ENCODE data around the gene C2CD4D.
"Not testable (repeated sequence)": the region's sequence is repeated elsewhere in the genome, so short reads cannot be mapped to it uniquely, and the experiment has no call there.

C2CD4D gene

DNA sequence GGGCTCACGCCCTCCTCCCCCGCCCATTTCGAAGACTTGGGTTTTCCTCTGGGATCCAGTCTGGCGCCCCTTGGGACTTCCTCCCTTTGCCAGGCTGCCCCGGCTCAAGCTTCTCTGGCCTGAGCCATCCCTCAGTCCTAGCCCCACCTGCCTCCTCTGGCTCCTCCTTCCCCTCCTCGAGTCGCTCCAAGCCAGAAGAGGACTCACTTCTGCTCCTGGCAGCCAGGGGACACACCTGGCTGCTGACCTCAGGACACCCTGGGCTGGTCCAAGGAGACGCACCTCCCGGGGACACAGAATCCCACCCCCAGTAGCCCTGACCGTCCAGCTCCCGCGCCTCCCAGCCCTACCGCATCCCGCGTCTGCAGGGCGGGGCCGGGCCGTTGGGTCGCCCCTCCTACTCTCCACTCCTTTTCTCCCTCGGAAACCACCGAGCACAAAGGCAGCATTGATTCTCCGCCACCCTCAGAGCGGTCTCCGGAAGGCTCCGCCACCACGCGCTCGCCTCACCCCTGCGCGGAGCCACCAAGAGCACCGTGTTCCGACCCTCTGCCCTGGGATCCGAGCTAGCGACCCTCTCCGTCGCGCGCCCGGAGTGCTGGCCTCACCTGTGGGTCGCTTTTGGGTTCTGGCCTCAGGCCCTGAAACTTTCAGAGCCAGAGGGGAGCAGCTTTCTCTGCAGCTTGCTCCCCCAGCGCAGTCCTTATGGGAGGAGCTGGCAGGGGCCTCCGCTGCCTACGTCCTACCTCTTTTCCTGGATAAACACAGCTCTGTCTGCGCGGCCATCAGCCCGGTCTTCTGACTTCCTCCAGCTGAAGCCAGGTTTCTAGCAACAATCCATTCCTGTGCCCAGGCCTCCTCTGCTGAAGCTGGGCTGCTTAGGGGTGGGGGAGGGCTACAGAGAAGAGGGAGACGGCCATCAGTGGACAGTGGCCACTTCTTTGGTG is at the start of gene C2CD4D:
Gene C2CD4D, minus strand, starts transcription at position 364 of the 947 bp plus-strand sequence. CDS start 831 bp downstream, outside the sequence.
- DNase-seq, result peak; percentile 60

DNA sequence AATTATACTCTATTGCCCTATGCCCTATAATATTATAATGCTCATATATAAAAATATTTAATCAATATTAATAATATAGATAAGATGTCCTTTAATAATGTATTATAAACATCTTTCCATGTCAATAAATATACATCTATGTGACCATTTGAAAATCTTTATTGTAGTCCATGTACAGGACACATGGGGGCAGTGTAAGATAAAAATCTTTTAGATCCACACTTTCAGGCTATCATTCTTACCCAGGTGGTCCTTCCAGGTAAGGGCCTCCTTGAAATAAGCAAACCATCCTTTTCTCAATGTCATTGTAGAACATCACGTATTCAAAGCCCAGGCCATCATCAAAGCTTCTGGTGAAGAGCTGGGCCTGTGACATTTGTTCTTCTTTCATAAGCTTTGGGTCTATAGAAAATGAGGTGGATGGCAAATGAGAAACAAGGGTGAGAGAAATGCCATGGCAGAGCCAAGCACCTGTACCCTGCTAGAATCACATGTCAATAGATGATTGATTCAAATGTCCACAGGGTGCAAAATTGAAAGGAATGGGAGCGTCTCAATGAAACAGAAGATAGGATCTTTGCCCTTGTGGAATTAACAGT is 49.5 kb upstream of the C2CD4D start:
- no peak for DNase-seq

DNA sequence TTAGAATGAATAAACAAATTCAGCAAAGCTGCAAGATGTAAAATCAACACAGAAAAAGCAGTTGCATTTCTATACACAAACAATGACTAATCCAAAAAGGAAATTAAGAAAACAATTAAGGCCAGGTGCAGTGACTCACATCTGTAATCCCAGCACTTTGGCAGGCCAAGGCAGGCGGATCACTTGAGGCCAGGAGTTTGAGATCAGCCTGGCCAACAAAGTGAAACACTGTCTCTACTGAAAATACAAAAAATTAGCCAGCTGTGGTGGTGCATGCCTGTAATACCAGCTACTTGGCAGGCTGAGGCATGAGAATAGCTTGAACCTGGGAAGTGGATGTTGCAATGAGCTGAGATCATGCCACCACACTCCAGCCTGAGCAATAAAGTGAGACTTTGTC is 47.4 kb upstream of the C2CD4D start:
- no peak for DNase-seq

DNA sequence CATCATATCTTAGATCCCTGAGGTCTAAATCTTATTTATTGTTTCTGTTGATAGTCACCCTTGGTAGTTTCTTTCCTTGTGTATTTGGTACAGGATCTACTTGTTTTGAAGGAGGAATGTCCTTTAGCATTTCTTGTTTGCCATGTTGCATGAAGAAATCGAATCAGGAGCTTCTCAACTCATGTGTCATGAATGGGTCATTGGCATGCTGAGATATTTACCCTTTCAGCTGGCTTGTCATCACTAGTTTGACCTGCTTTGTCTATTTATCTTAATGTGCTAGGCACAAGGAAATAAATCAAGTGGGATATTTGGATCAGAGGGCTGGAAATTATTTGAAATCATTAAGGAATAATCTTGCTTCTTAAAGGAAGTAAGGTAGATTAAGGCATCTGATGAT is 45.9 kb upstream of the C2CD4D start:
- DNase-seq, result no peak

DNA sequence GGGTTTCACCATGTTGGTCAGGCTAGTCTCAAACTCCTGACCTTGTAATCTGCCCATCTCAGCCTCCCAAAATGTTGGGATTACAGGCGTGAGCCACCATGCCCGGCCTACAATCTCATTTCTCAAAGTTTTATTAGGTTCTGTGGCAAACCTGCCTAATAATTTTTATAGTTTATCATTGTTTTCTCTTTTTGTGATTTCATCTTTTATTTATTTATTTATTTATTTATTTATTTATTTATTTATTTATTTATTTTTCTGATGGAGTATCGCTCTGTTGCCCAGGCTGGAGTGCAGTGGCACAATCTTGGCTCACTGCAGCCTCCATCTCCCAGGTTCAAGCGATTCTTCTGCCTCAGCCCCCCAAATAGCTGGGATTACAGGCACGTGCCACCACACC is 45.3 kb upstream of the C2CD4D start:
- not testable (repeated sequence) for DNase-seq

DNA sequence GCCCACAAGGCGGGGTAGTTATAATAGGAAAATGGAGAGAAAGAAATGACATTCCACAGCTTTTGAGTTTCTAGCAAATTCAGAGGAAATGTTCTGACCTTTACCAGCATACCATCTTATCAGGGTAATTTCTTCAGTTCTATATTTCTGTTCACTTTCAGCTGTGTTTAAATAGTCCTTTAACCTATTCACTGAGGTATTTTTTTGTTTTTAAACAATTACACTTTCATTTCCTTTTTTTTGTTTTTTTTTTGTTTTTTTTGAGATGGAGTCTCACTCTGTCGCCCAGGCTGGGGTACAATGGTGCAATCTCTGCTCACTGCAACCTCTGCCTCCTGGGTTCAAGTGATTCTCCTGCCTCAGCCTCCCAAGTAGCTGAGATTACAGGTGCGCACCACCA is 44.8 kb upstream of the C2CD4D start:
- DNase-seq, result not testable (repeated sequence)

DNA sequence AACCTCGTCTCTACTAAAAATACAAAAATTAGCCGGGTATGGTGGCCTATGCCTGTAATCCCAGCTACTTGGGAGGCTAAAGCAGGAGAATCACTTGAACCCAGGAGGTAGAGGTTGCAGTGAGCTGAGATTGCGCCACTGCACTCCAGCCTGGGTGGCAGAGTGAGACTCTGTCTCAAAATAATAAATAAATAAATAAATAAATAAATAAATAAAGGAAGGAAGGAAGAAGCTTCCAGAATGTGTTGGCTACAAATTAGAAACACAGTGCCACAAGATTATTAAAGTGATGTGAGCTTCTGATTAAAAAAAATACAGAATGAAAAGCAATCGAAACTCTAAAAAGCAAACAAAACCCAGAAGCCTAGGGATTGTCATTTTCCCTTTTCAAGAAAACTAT is 44.3 kb upstream of the C2CD4D start:
- not testable (repeated sequence) for DNase-seq

DNA sequence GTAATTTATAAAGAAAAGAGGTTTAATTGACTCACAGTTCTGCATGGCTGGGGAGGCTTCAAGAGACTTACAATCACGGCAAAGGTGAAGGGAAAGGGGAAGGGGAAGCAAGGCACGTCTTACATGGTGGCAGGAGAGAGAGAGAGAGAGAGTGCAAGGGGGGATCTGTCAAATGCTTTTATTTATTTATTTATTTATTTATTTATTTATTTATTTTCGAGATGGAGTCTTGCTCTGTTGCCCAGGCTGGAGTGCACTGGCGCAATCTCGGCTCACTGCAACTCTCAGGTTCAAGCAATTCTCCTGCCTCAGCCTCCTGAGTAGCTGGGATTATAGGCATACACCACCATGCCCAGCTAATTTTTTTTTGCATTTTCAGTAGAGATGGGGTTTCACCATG is 43.3 kb upstream of the C2CD4D start:
- DNase-seq, result not testable (repeated sequence)

DNA sequence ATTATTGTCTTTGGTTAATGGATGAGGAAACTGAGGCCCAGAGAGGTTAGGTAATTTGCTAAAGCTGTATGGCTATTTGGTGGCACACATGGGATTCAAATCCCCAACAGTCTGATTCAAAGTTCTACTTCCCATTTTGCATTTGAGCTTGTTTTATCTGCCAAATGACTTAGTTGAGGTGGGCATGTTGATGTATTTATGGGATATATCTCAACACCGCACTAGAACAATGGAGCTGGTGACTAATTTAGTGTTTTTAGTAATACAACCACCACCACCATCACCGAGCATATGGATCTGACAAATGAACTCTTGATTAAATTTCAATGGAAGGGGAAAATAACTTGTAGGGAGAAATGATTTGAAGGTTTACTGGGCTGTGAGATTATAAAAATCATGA is 42.8 kb upstream of the C2CD4D start:
- no peak for DNase-seq

DNA sequence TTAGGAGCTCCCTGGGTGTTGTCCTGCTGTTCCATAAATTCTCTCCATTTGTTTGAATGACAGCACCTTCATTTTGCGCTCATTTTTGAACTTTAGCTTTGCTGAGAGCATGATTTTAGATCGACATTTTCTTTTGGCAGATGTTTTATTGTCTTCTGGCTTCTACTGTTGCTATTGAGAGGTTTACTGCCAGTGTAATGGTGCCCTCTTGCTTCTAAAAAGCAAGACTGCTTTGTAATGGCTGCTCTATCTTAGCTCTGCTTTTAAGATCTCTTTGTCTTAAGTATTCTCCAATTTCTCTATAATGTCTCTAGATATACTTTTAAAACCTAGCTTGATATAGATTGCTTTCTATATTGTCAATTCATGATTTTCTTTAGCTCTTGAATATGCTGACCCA is 41.9 kb upstream of the C2CD4D start:
- DNase-seq, result no peak

DNA sequence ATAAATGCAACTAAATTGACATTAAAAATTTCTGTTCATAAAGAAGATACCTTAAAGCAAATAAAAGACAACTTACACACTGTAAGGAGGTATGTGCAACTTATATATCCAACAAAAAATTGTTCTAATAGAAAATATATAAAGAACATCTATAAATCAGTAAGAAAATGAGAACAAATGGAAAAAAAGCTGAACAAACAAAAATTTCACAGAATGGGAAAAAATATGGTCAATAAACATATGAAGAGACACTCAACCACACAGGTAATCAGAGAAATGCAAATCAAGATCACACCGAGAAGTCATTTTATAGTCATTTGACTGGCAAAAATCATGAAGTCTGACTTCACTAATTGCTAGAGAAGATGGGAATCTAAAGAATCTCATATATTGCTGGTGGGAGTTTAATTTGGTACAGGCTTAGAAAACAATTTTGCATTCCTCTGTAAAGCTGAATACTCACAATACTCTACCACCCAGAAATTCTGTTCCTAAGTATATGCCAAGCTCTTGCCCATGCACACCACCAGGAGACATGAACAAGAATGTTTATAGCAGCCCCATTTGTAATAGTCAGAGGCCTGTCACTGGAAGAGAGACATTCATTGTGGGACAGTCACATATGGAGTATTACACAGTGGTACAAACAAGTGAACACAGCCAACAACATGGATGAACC is 35.9 kb upstream of the C2CD4D start:
- DNase-seq, result no peak

DNA sequence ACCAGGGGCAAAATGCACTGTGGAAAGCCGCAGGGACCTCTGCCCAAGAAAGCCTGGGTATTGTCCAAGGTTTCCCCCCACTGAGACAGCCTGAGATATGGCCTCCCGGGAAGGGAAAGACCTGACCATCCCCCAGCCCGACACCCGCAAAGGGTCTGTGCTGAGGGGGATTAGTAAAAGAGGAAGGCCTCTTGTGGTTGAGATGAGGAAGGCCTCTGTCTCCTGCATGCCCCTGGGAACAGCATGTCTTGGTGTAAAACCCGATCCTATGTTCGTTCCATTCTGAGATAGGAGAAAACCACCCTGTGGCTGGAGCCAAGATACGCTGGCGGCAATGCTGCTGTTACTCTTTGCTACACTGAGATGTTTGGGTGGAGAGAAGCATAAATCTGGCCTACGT is 33.2 kb upstream of the C2CD4D start:
- DNase-seq, result not testable (repeated sequence)

DNA sequence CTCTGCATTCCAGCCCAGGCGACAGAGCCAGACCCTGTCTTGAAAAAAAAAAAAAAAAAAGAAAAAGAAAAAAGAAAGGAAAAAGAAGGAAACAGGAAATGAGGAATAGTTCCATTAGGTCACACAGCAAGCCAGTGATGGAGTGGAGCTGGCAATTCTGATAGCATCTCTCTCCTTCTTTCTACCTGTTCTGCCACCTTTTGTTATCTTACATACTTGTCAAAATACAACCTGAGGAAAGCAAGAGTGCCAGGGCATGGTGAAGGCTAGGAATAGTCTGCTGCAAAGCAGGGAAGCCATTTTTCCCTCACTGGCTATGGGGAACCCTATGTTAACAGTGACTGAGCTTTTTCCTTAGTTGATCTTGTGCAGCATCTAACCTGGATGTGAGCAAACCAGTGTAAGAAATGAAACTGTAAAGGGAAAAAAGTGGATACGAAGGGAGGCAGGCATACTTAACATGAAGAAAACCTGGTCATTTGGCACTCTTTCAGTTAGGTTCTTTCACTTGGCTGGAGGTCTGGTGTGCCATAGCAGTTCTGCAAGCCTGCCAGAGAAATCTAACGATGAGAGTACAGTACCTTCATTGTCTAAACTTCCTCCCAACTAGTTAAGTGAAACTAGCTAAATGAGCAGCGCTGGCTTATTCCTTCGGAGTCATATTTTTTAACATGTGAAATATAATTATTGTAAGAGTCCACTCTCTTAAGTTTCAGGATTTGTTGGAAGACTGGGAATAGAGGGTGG is 31.8 kb upstream of the C2CD4D start:
- DNase-seq, result no peak

DNA sequence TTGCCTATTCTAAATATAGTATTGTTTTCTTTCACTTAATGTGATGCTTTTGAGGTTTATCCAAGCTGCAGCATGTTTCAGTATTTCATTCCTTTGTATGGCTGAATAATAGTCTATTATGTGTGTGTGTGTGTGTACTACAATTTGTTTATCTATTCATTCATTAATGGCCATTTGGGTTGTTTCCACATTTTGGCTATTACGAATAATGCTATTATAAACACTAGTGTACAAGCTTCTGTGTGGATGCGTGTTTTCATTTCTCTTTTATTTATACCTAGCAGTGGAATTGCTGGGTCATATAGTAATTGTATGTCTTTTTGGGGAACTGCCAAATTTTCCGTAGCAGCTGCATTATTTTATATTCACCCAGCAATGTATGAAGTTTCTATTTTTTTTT is 28.9 kb upstream of the C2CD4D start:
- DNase-seq, result no peak

DNA sequence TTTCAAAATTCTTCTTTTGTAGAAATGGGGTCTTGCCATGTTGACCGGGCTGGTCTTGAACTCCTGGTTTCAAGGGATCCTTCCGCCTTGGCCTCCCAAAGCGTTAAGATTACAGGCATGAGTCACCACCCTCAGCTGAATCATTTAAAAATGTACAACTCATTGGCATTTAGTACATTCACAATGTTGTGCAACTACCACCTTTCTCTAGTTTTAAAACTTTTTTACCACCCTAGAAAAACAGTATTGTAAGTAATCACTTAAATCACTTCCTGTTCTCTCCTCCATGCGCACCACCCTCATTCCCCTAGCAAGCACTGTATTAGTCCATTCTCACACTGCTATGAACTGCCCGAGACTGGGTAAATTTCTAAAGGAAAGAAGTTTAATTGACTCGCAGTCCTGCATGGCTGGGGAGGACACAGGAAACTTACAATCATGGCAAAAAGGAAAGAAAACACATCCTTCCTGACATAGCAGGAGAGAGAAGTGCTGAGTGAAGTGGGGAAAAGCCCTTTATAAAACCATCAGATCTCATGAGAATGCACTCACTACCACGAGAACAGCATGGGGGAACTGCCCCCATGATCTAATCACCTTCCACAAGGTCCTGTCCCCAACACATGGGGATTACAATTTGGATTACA is 28.3 kb upstream of the C2CD4D start:
- no peak for DNase-seq

DNA sequence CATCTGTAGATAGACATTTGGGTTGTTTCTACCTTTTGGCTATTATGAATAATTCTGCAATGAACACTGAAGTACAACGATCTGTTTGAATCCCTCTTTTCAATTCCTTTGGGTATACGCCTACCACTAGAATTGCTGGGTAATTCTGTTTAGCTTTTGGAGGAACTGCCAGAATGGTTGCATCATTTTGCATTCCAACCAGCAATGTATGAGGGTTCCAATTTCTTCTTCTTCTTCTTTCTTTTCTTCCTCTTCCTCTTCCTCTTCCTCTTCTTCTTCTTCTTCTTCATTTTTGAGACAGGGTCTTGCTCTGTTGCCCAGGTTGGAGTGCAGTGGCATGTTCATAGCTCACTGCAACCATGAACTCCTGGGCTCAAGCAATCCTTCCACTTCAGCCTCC is 27.7 kb upstream of the C2CD4D start:
- no peak for DNase-seq

DNA sequence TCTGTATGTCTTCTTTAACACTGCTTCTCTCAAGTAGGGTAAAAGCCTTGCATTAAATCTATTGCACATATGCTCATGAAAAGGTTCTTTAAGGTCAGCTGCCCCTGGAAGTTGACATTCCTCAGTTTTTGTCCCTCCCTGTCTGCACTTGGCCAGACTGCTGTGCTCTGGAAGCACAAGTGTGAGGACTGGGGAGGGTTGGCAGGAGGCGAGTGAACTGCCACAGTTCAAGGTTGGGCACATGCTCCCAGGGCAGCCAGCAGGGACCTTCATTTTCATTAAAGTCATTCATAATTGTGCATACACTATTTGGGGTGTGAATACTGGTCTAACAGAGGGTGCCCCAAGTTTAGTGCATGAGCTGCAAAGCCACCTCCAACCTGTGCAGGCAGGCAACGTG is 24.8 kb upstream of the C2CD4D start:
- DNase-seq, result no peak

DNA sequence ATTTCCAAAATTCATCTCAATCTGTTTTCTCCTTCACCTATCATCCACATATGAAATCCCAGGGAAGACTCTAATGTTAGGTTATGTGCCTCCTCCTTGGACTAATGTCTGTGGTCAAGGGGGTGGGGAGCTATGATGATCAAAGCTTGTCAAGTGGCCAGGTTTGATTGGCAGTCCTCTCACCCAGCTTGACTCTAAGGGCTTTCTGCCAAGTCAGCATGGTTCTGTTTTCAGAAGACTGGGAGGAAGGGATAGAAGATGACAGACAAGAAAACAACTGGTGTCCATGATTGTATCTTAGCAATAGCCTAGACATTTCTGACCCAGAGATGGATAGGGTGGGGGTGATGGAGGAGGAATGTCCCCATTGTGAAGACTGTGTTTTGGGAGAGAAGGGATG is 23.0 kb upstream of the C2CD4D start:
- no peak for DNase-seq

DNA sequence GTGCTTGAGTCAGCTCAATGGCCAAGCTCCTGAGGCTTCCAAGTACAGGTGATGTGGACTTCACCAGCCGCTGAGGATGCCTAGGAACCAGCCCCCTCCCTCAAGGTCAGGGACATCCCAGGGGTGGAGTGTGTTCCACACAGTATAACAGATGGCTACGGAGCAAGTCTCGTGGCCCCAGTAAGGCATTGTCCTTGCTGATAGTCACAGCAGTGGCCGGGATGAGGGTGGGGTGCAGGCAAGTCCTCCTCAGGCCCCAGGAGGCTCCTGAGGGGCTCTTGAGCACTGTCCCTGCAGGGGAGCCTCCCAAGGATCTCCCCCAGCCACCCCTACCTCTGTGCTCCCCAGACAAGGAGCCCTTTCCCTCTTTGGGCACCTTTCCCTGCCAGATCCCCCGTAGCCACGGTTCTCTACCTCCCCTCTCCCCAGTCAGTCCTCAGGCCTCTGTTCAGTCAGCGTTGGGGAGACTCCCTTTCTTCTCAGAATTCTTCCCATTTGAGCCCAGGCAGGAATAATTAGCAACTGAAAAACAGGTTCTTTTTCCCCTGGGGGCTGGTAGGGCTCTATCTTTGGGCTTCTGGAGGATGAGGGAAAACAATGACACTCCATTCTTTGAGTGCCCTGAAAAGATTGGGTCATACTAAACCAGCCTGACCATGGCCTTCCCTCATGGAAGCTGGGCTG is 21.0 kb upstream of the C2CD4D start:
- no peak for DNase-seq

DNA sequence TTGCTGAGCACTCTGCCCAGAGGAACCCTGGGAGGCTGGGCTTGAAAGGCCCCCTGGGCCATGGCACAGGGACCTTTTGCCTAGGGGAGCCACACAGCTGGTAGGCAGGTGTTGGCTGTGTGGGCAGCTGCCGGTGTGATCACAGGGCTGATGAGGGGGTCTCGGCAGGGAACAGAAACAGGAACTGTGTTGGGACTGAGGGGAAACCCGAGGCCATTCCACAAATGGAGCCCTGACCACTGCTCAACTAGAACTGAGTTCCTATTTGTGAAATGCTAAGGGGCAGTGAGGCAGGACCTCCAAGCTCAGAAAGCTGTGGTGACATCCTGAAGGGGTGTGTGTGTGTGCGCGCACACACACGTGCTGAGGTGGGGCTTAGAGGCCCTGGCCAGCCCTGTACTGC is 20.3 kb upstream of the C2CD4D start:
- no peak for DNase-seq

DNA sequence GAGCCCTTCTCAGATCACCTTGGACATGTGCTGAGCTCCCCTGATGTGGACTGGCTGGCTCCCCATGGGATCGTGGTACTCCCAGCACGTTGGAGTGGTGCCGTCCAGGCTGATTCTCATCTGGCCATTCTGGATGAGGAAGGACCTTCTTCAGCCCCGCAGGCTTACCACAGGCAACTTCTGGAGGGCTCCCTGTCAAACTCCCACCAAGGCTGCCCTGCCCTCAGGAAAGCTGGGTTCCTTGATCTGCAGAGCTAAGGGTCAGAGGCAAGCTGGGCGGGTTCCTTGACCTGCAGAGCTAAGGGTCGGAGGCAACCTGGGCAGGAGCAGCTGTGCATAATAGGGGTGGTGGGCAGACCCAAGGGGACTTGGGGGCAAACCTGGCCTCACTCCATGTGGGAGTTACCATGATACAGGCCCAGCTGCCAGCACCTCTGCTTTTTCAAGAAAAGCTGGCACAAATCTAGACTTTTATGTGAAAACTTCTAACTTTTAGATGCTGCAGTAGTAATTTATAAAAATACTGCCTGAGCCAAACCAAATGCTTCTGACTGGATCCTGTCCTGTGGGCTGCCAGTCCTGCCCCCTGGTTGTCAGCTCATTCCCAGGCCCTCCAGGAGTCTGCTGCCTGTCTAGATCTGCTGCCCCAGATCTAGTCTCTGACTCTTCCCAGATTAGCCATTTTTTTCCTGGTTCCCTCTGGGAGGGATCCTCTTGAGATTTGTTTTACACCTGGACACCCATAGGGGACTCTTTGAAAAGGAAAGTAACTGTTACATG is 19.5 kb upstream of the C2CD4D start:
- DNase-seq, result no peak
